ENCODE results near the gene COBLL1. TPM values are rescaled to one million over a fixed set of nuclear protein-coding genes. Genes with fewer than 3 reads are reported as not detected.

COBLL1 gene
- total and polyA plus RNA-seq, 2 experiments from 2014 or later: 19.6 to 33.5 TPM

GRCh38 chr2:164840930-164841718 lies 499 bp downstream of the COBLL1 start:
- peak overlapping the region; percentile 75 for H3K27ac ChIP-seq
- no peaks in the 10 kb centered on the region for H3K9me3 ChIP-seq (ENCODE audit: low read depth)
- DNase-seq (ENCODE audit: low read depth in 1 of 2, low spot score in 1 of 2): peak; percentile 72 to 93
- no peaks in the 10 kb centered on the region for H3K27me3 ChIP-seq
- peaks cover 32% of the 10 kb centered on the region for H3K4me1 ChIP-seq (ENCODE audit: low read depth)
- no peak for TF ChIP-seq CTCF (IDR thresholded peaks at IDR 0.05; ENCODE audit: low read depth, low read length)
- H3K4me3 ChIP-seq: peak overlapping the region; percentile 92
- no peaks in the 10 kb centered on the region for H3K36me3 ChIP-seq

GRCh38 chr2:164840458-164840929 lies 1.1 kb downstream of the COBLL1 start:
- H3K27ac ChIP-seq: no peak overlapping the region
- TF ChIP-seq CTCF (IDR thresholded peaks at IDR 0.05; ENCODE audit: low read depth, low read length): no peak
- DNase-seq (ENCODE audit: low read depth in 1 of 2, low spot score in 1 of 2): peak in 1 of 2 donors; percentile 19
- no peaks in the 10 kb centered on the region for H3K27me3 ChIP-seq
- peaks cover 33% of the 10 kb centered on the region for H3K4me1 ChIP-seq (ENCODE audit: low read depth)
- no peaks in the 10 kb centered on the region for H3K36me3 ChIP-seq
- peak overlapping the region; percentile 92 for H3K4me3 ChIP-seq
- no peaks in the 10 kb centered on the region for H3K9me3 ChIP-seq (ENCODE audit: low read depth)

- H3K9me3 ChIP-seq (ENCODE audit: low read depth): no peaks in the 10 kb centered on the region
- no peak for TF ChIP-seq CTCF (IDR thresholded peaks at IDR 0.05; ENCODE audit: low read depth, low read length)
- H3K4me1 ChIP-seq (ENCODE audit: low read depth): peaks cover 34% of the 10 kb centered on the region
- no peak overlapping the region for H3K27ac ChIP-seq
- no peaks in the 10 kb centered on the region for H3K36me3 ChIP-seq
- peak overlapping the region; percentile 92 for H3K4me3 ChIP-seq
- peak in 1 of 2 donors; percentile 25 for DNase-seq (ENCODE audit: low read depth in 1 of 2, low spot score in 1 of 2)
- no peaks in the 10 kb centered on the region for H3K27me3 ChIP-seq
These were observed 1.6 kb downstream of the COBLL1 start for GRCh38 chr2:164839914-164840457.

- Histone ChIP-seq H3K36me3 (no peaks in the 10 kb centered on the region), H3K4me3 (no peak overlapping the region), H3K27me3 (no peaks in the 10 kb centered on the region), H3K27ac (no peak overlapping the region), H3K4me1 (ENCODE audit: low read depth) (peaks cover 47% of the 10 kb centered on the region), H3K9me3 (ENCODE audit: low read depth) (no peaks in the 10 kb centered on the region)
- no peak for TF ChIP-seq CTCF (IDR thresholded peaks at IDR 0.05; ENCODE audit: low read depth, low read length)
- DNase-seq (ENCODE audit: low read depth in 1 of 2, low spot score in 1 of 2): no peak
These were observed 3.8 kb downstream of the COBLL1 start for GRCh38 chr2:164837807-164838206.

- H3K27me3 ChIP-seq: no peaks in the 10 kb centered on the region
- no peak overlapping the region for H3K4me3 ChIP-seq
- H3K36me3 ChIP-seq: no peaks in the 10 kb centered on the region
- no peak overlapping the region for H3K27ac ChIP-seq
- DNase-seq (ENCODE audit: low read depth in 1 of 2, low spot score in 1 of 2): no peak
- TF ChIP-seq CTCF (IDR thresholded peaks at IDR 0.05; ENCODE audit: low read depth, low read length): no peak
- peaks cover 47% of the 10 kb centered on the region for H3K4me1 ChIP-seq (ENCODE audit: low read depth)
- H3K9me3 ChIP-seq (ENCODE audit: low read depth): no peaks in the 10 kb centered on the region
These were observed 4.7 kb downstream of the COBLL1 start for GRCh38 chr2:164836907-164837306.
